Heart right ventricle (tissue), 16 donors: Measurements from ENCODE around the gene EIF3A. TPM values are rescaled to one million over a fixed set of nuclear protein-coding genes. Genes with fewer than 3 reads are reported as not detected.
"Not testable (repeated sequence)": the region's sequence is repeated elsewhere in the genome, so short reads cannot be mapped to it uniquely, and the experiment has no call there.

Experiments
- ATAC-seq, 8 donors: fragments of 200-7000 bp; cut with Tn5 transposase; one replicate each; pipeline ENCODE4 v1.9.1; 2020; ENCODE audit warnings: mild to moderate bottlenecking in 8 of 8, moderate library complexity in 8 of 8, moderate number of reproducible peaks in 1 of 8
- DNase-seq, 2 donors: peaks; one replicate each; pipeline ENCODE4 v3.0.0-alpha.2; 2020
- H3K27ac ChIP-seq, 10 donors: fragments of 200-600 bp; sonication (generic) in 2 of 10; one replicate each; pipeline versions ENCODE4 v1.5.0 to v1.8.0; 2020 to 2022; ENCODE audit warnings: mild to moderate bottlenecking in 3 of 10
- H3K27me3 ChIP-seq, 7 donors: fragments of 200-600 bp; one replicate each; pipeline ENCODE4 v1.8.0; 2021 to 2022; ENCODE audit warnings: mild to moderate bottlenecking in 2 of 7
- H3K36me3 ChIP-seq, 9 donors: fragments of 200-600 bp; sonication (generic) in 1 of 9; one replicate each; pipeline versions ENCODE4 v1.5.0 to v1.8.0; 2020 to 2022; ENCODE audit warnings: mild to moderate bottlenecking in 2 of 9
- H3K4me1 ChIP-seq, 9 donors: fragments of 200-600 bp; sonication (generic) in 1 of 9; one replicate each; pipeline versions ENCODE4 v1.5.0 to v1.8.0; 2020 to 2022; ENCODE audit warnings: mild to moderate bottlenecking in 4 of 9
- H3K4me3 ChIP-seq, 10 donors: fragments of 200-600 bp; sonication (generic) in 2 of 10; one replicate each; pipeline versions ENCODE4 v1.5.0 to v1.8.0; 2020 to 2022; ENCODE audit warnings: mild to moderate bottlenecking in 7 of 10, moderate library complexity in 2 of 10
- H3K9me3 ChIP-seq, 11 donors: fragments of 200-600 bp in 10 of 11; sonication (generic) in 2 of 11; one replicate each; pipeline versions ENCODE4 v1.5.0 to v1.8.0; 2013 to 2022; ENCODE audit warnings: mild to moderate bottlenecking in 2 of 11, control low read depth in 1 of 11, moderate library complexity in 1 of 11
- WGBS, 2 donors: extraction: QIAGEN DNeasy Blood & Tissue Kit; methylation state at CpG; one replicate each; pipeline ENCODE4 v1.1.7; 2013; ENCODE audit warnings: inconsistent platforms in 1 of 2; 5-methylcytosine and 5-hydroxymethylcytosine counted together
- intact Hi-C, 10 donors: fragments of 100-400 bp; cut with DNase I; formaldehyde crosslinking; loops; one replicate each; pipeline versions ENCODE4 v1.11.1 to v1.14.2; 2022
- polyA plus RNA-seq, 2 donors: library from polyadenylated mRNA; stranded (reverse); fragments of 200-250 nt; gene quantifications; one replicate each; pipeline ENCODE4 v1.2.3, GENCODE V29; 2013
- total RNA-seq, 10 donors: library from RNA; stranded (reverse); fragmentation: NEBNext Ultra II Directional in 3 of 10; extraction: Animal tissue kit (Norgen Biotek cat#: 25700) in 3 of 10; gene quantifications; one replicate each; pipeline versions ENCODE4 v1.2.1 to v1.2.4, GENCODE V29; 2021 to 2023
- TF ChIP-seq, protein P1 (sequence below), 9 donors: fragments of 200-600 bp; sonication (generic) in 2 of 9; IDR thresholded peaks; one replicate each; pipeline versions ENCODE4 v1.5.0 to v1.8.0; 2021 to 2022; ENCODE audit warnings: antibody characterized with exemption in 9 of 9, mild to moderate bottlenecking in 5 of 9, moderate library complexity in 1 of 9
- donor health status: Arrhythmogenic right ventricular cardiomyopathy.
- donor health status: ischemic (EF 13 %, LVEDD 7.1; RV severe dilation, severe dysfunction).
- donor health status: healthy with polysubstance abuse.
- donor health status: DM: no; HTN: yes; CAD: no.
- donor health status: DM: no; HTN: no; CAD: no.
- donor health status: ischemic (EF 25% LVEDD 6.9; RV normal size, moderate dysfunction).
- donor health status: ischemic (EF 25% LVEDD 5.7; RV mildly dilated, moderate dysfunction).
- donor health status: healthy.
- donor health status: DM: yes; HTN: yes; CAD: no.
- donor health status: Ischemic cardiomyopathy.
- donor health status: ischemic (EF 35%, LVEDD 5.7; RV mildly dilated, moderate dysfunction).
- donor health status: nonischemic (EF 11% LVEDD 7.7; RV severe dilation, severe dysfunction).
- donor health status: DM: yes; HTN: yes; CAD: no.
- donor health status: PGD.
- donor health status: ischemic (EF 29% LVEDD 5.4; RV normal size, mild dysfunction).
- donor health status: nonischemic (EF 23%, LVEDD 6.1; RV moderate dilation, normal function).

EIF3A gene
- total and polyA plus RNA-seq, 12 donors, result 46.9 to 139 (median 124) TPM

DNA sequence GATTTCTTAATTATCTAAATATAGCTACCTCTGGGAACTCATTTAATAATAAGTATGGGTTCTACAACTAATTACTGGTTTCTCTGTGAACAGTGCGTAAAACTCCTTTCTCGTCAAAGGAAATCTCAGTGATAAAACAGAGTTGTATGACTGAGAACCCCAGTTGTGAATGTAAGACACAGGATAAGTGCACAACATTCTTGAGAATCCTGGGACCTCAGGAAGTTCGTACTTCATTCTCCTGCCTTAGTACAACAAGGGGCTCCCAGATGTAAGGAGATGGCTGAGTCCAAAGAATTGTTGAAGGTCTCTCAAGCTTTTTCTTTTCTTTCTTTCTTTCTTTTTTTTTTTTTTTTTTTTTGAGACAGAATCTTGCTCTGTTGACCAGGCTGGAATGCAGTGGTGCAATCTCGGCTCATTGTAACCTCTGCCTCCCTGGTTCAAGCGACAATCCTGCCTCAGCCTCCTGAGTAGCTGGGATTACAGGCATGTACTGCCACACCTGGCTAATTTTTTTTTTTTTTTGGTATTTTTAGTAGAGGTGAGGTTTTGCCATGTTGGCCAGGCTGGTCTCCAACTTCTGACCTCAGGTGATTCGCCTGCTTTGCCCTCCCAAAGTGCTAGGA, 35.8 kb upstream of the EIF3A start:
- Histone ChIP-seq H3K27me3 (no peaks in the 10 kb centered on the region), H3K4me1 (peaks cover 0 to 43% (median 7%) of the 10 kb centered on the region in 9 donors), H3K27ac (no peak overlapping the region), H3K9me3 (no peaks in the 10 kb centered on the region), H3K36me3 (peaks cover 0 to 98% (median 49%) of the 10 kb centered on the region in 9 donors), H3K4me3 (no peak overlapping the region)
- DNase-seq, result no peak
- no peak for ATAC-seq
- intact Hi-C loops, result no loop called here
- TF ChIP-seq, protein P1, sequence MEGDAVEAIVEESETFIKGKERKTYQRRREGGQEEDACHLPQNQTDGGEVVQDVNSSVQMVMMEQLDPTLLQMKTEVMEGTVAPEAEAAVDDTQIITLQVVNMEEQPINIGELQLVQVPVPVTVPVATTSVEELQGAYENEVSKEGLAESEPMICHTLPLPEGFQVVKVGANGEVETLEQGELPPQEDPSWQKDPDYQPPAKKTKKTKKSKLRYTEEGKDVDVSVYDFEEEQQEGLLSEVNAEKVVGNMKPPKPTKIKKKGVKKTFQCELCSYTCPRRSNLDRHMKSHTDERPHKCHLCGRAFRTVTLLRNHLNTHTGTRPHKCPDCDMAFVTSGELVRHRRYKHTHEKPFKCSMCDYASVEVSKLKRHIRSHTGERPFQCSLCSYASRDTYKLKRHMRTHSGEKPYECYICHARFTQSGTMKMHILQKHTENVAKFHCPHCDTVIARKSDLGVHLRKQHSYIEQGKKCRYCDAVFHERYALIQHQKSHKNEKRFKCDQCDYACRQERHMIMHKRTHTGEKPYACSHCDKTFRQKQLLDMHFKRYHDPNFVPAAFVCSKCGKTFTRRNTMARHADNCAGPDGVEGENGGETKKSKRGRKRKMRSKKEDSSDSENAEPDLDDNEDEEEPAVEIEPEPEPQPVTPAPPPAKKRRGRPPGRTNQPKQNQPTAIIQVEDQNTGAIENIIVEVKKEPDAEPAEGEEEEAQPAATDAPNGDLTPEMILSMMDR (IDR thresholded peaks at IDR 0.05), result no peak
- WGBS, 2 donors, result 85 to 94% methylated on average over 6 of the region's 6 CpGs

DNA sequence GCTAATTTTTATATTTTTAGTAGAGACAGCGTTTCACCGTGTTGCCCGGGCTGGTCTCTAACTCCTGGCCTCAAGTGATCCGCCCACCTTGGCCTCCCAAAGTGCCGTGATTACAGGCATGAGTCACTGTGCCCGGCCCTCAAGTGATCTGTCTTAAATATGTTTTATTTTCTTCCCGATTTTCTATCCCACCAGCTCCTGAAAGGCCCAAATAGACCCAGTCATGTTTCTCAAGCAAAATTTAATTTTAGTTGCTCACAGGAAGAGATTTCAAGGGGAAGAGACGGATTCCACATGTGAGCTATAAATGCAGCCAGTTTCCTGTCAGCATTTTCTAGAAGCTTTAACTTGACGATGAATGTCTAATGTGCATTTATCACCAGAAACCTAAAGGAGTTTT, 35.3 kb upstream of the EIF3A start:
- Histone ChIP-seq H3K36me3 (peaks cover 0 to 98% (median 54%) of the 10 kb centered on the region in 9 donors), H3K27me3 (no peaks in the 10 kb centered on the region), H3K4me3 (no peak overlapping the region), H3K27ac (no peak overlapping the region), H3K4me1 (peaks cover 0 to 40% (median 7%) of the 10 kb centered on the region in 9 donors), H3K9me3 (no peaks in the 10 kb centered on the region)
- intact Hi-C loops, result no loop called here
- WGBS, 2 donors, result 65 to 69% methylated on average over 9 of the region's 9 CpGs
- TF ChIP-seq, protein P1 (IDR thresholded peaks at IDR 0.05), result no peak
- ATAC-seq (no peak), DNase-seq (no peak)

DNA sequence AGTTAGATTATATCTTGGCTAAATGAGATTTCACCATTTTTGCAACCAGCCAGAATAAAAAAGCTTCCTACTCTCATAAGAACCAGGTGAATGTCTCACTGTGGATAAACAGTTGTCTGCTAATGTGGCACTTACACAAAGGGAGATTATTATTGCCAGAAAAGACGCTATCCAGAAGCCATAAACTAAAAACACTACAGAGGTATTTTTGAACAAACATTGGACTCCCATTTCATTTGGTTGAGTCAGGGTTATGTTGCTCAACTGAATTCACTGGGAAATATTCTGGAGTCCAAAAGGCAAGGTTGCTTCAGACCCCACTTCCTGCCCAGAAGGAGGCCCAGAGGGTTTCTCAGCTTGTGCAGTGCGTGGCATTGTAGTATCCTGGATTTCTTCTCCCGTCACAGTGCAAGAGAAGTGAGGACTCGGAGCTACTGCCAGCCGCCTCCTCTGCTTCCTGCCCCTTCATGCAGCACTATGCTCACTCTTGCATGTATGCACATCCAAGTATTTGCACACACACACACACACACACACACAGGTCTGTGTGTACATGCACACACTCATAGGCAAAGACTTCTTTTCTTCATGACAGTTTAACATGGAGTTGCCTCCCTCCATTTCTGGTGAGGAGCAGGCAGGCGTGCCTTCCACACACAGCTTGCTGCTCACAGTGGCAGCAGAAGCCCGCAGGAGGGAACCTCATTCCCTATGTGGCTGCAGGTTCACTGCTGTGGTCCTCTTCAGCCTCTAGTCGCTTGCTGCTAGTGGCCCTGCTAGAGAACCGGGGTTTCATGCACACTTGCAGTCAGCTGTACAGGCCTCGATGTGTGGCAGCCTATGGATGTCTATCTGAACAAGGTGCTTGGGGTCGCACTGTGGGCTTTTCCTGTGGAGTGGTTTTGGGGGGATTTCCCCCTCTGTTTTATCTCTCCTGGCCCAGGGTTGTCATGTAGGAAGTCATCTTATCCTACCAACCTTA, 33.4 kb upstream of the EIF3A start:
- peaks cover 0 to 98% (median 41%) of the 10 kb centered on the region in 9 donors for H3K36me3 ChIP-seq
- DNase-seq (no peak), ATAC-seq (peak in 1 of 8 donors; percentile 59)
- TF ChIP-seq, protein P1 (IDR thresholded peaks at IDR 0.05), result no peak
- peaks cover 0 to 27% (median 0%) of the 10 kb centered on the region in 9 donors for H3K4me1 ChIP-seq
- 82 to 85% methylated on average over 11 of the region's 11 CpGs for WGBS, 2 donors
- H3K9me3 ChIP-seq, result no peaks in the 10 kb centered on the region
- intact Hi-C loops, result no loop called here
- no peaks in the 10 kb centered on the region for H3K27me3 ChIP-seq
- H3K27ac ChIP-seq, result peak overlapping the region in 1 of 10 donors; percentile 26
- no peak overlapping the region for H3K4me3 ChIP-seq

DNA sequence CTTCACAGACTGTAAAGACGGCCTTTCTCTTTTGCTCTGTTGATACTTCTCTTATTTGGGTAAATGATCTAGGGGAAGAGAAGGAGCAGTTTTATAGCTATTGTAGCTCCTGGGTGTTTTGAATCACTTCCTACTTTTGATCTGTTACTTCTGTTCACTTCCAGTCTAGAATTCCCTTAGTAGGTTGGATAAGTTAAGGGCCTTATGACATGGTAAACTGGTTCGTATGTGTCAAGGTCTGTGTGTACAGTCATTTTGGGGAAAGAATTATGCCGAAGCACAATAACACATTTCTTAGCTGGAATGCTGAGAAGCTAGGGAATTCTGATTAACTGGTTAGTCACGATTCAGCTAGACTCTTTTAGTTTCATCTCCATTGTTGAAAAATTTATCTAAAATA, 31.4 kb upstream of the EIF3A start:
- Histone ChIP-seq H3K27ac (peak overlapping the region in 1 of 10 donors; percentile 34), H3K27me3 (no peaks in the 10 kb centered on the region), H3K36me3 (peaks cover 0 to 92% (median 35%) of the 10 kb centered on the region in 9 donors), H3K4me3 (no peak overlapping the region), H3K4me1 (peaks cover 0 to 30% (median 0%) of the 10 kb centered on the region in 9 donors), H3K9me3 (no peaks in the 10 kb centered on the region)
- 87 to 89% methylated on average over 4 of the region's 4 CpGs for WGBS, 2 donors
- ATAC-seq (no peak), DNase-seq (no peak)
- intact Hi-C loops, result no loop called here
- TF ChIP-seq, protein P1 (IDR thresholded peaks at IDR 0.05), result no peak

DNA sequence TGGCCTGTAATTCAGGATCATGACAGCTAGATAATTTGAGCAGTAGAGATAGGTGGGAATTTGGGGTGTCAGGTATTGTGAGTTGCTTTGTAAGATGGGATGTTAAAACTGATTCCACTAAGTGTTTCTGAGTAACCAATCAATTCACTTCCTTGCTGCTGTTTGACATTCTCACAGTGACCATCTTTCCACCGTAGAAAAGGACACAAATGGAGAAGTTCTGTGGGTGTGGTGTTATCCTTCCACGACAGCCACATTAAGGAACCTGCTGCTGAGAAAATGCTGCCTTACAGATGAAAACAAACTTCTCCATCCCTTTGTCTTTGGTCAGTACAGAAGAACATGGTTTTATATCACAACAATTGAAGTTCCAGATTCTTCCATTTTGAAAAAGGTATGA, 27.2 kb upstream of the EIF3A start:
- H3K9me3 ChIP-seq, DNase-seq, intact Hi-C loops, H3K27me3 ChIP-seq, ATAC-seq, H3K4me3 ChIP-seq: not testable (repeated sequence)
- peaks cover 0 to 17% (median 13%) of the 10 kb centered on the region in 9 donors for H3K4me1 ChIP-seq
- peak overlapping the region in 1 of 10 donors; percentile 44 for H3K27ac ChIP-seq
- 83 to 93% methylated on average over 2 of the region's 2 CpGs for WGBS, 2 donors
- peaks cover 0 to 55% (median 24%) of the 10 kb centered on the region in 9 donors for H3K36me3 ChIP-seq

DNA sequence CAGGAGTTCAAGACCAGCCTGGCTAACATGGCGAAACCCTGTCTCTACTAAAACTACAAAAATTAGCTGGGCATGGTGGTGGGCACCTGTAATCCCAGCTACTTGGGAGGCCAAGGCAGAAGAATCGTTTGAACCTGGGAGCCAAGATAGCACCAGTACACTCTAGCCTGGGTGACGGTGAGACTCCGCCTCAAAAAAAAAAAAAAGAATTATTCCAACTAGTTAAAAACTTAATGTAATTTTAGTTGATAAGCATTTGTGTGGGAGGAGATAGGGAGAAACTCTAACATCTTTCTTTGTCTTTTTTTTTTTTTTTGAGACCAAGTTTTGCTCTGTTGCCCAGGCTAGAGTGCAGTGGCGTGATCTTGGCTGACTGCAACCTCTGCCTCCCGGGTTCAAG, 26.5 kb upstream of the EIF3A start:
- H3K9me3 ChIP-seq, H3K27me3 ChIP-seq, H3K27ac ChIP-seq, intact Hi-C loops, H3K4me3 ChIP-seq, DNase-seq, ATAC-seq: not testable (repeated sequence)
- WGBS, 2 donors, result 93 to 95% methylated on average over 6 of the region's 6 CpGs
- Histone ChIP-seq H3K36me3 (peaks cover 0 to 49% (median 21%) of the 10 kb centered on the region in 9 donors), H3K4me1 (peaks cover 0 to 17% (median 13%) of the 10 kb centered on the region in 9 donors)

DNA sequence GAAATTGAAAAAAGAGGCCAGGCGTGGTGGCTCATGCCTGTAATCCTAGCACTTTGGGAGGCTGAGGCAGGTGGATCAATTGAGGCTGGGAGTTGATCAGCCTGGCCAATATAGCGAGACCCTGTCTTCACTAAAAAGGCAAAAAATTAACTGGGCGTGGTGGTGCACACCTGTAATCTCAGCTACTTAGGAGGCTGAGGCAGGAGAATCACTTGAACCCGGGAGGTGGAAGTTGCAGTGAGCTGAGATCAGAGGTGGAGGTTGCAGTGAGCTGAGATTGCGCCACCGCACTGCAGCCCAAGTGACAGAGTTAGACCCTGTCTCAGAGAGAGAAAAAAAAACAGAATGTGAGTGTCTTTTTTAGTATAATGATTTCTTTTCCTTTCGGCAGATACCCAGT, 25.3 kb upstream of the EIF3A start:
- Histone ChIP-seq H3K36me3 (peaks cover 0 to 37% (median 12%) of the 10 kb centered on the region in 9 donors), H3K4me1 (peaks cover 0 to 20% (median 14%) of the 10 kb centered on the region in 9 donors)
- H3K27ac ChIP-seq, ATAC-seq, DNase-seq, H3K9me3 ChIP-seq, H3K4me3 ChIP-seq, H3K27me3 ChIP-seq: not testable (repeated sequence)
- 96 to 97% methylated on average over 7 of the region's 7 CpGs for WGBS, 2 donors
- intact Hi-C loops, result loop anchor here in 1 of 10 donors (2.0 kb wide), 1 partner anchor 25 kb away; the partner anchor contains the start of gene EIF3A
